H9 (cell line): ENCODE measurements around the gene MAP3K2. TPM values are rescaled to one million over a fixed set of nuclear protein-coding genes. Genes with fewer than 3 reads are reported as not detected.

Experiments used
- DNase-seq: peaks from one replicate; pipeline ENCODE4 v3.0.0-alpha.2; 2017
- H2AFZ ChIP-seq: one replicate; pipeline ENCODE4 v1.6.1; 2013; ENCODE audit warnings: mild to moderate bottlenecking, low read length, control low read depth, moderate library complexity
- H2AK5ac ChIP-seq: 2 replicates; pipeline ENCODE4 v1.6.1; 2013; ENCODE audit warnings: low read length, control low read depth, mixed read lengths; ENCODE audit not compliant: insufficient read length
- H2BK120ac ChIP-seq: one replicate; pipeline ENCODE4 v1.6.1; 2013; ENCODE audit warnings: low read depth, mild to moderate bottlenecking, low read length, control low read depth, inconsistent platforms; ENCODE audit not compliant: poor library complexity, severe bottlenecking
- H2BK12ac ChIP-seq: 2 replicates; pipeline ENCODE4 v1.6.1; 2013; ENCODE audit warnings: low read length, control low read depth, mixed read lengths, low read depth; ENCODE audit not compliant: insufficient read length
- H2BK15ac ChIP-seq: 2 replicates; pipeline ENCODE4 v1.6.1; 2013; ENCODE audit warnings: low read depth, low read length, control low read depth
- H2BK20ac ChIP-seq: one replicate; pipeline ENCODE4 v1.6.1; 2013; ENCODE audit warnings: low read depth, mild to moderate bottlenecking, low read length, control low read depth, inconsistent platforms; ENCODE audit not compliant: poor library complexity, severe bottlenecking
- H2BK5ac ChIP-seq: 2 replicates; pipeline ENCODE4 v1.6.1; 2013; ENCODE audit warnings: low read length, control low read depth, mixed read lengths; ENCODE audit not compliant: insufficient read length
- H3K14ac ChIP-seq: 2 replicates; pipeline ENCODE4 v1.6.1; 2013; ENCODE audit warnings: low read length, control low read depth; ENCODE audit not compliant: insufficient read depth
- H3K18ac ChIP-seq: 2 replicates; pipeline ENCODE4 v1.6.1; 2013; ENCODE audit warnings: low read depth, mild to moderate bottlenecking, mixed read lengths, low read length, control low read depth; ENCODE audit not compliant: insufficient read length
- H3K23ac ChIP-seq: 2 replicates; pipeline ENCODE4 v1.6.1; 2013; ENCODE audit warnings: low read length, control low read depth, mixed read lengths, low read depth; ENCODE audit not compliant: insufficient read length
- H3K23me2 ChIP-seq: 2 replicates; pipeline ENCODE4 v1.6.1; 2013; ENCODE audit warnings: low read depth, mild to moderate bottlenecking, mixed read lengths, low read length, control low read depth; ENCODE audit not compliant: insufficient read length, poor library complexity, severe bottlenecking
- H3K27ac ChIP-seq: 2 replicates; pipeline ENCODE4 v1.5.1; 2013; ENCODE audit warnings: low read length, control low read depth, mixed read lengths, low read depth; ENCODE audit not compliant: insufficient read length
- H3K27me3 ChIP-seq: 2 replicates; pipeline ENCODE4 v1.6.1; 2013; ENCODE audit warnings: low read length, control low read depth, inconsistent platforms; ENCODE audit not compliant: insufficient read depth
- H3K4ac ChIP-seq: 2 replicates; pipeline ENCODE4 v1.6.1; 2013; ENCODE audit warnings: low read depth, mild to moderate bottlenecking, control low read depth, inconsistent platforms, low read length, moderate library complexity
- H3K4me1 ChIP-seq: 2 replicates; pipeline ENCODE4 v1.6.1; 2013; ENCODE audit warnings: low read length, control low read depth, inconsistent platforms; ENCODE audit not compliant: insufficient read depth
- H3K4me2 ChIP-seq: 2 replicates; pipeline ENCODE4 v1.6.1; 2013; ENCODE audit warnings: low read length, control low read depth, mixed read lengths; ENCODE audit not compliant: insufficient read length, insufficient read depth
- H3K56ac ChIP-seq: 2 replicates; pipeline ENCODE4 v1.6.1; 2013; ENCODE audit warnings: low read depth, mild to moderate bottlenecking, mixed read lengths, low read length, control low read depth; ENCODE audit not compliant: insufficient read length
- H3K79me1 ChIP-seq: 2 replicates; pipeline ENCODE4 v1.6.1; 2013; ENCODE audit warnings: low read depth, mild to moderate bottlenecking, moderate library complexity, low read length, control low read depth, inconsistent platforms; ENCODE audit not compliant: insufficient read depth, poor library complexity, severe bottlenecking
- H3K79me2 ChIP-seq: 2 replicates; pipeline ENCODE4 v1.6.1; 2013; ENCODE audit warnings: low read length, control low read depth, inconsistent platforms; ENCODE audit not compliant: insufficient read depth
- H3K9ac ChIP-seq: 2 replicates; pipeline ENCODE4 v1.6.1; 2013; ENCODE audit warnings: low read length, control low read depth, mixed read lengths; ENCODE audit not compliant: insufficient read length; ENCODE audit errors: extremely low read depth
- H3K9me3 ChIP-seq: one replicate; pipeline ENCODE4 v1.6.1; 2013; ENCODE audit warnings: low read depth, low read length, inconsistent platforms; ENCODE audit not compliant: control insufficient read depth
- H3T11ph ChIP-seq: one replicate; pipeline ENCODE4 v1.6.1; 2013; ENCODE audit warnings: mild to moderate bottlenecking, low read length, control low read depth, inconsistent platforms
- H4K20me1 ChIP-seq: one replicate; pipeline ENCODE4 v1.6.1; 2013; ENCODE audit not compliant: control insufficient read depth, insufficient read length, insufficient read depth
- H4K5ac ChIP-seq: 2 replicates; pipeline ENCODE4 v1.6.1; 2013; ENCODE audit warnings: low read depth, mild to moderate bottlenecking, mixed read lengths, low read length, control low read depth; ENCODE audit not compliant: insufficient read length
- H4K8ac ChIP-seq: replicated peaks from 2 replicates; pipeline ENCODE4 v1.6.1; 2013; ENCODE audit warnings: low read length, control low read depth, mixed read lengths, low read depth; ENCODE audit not compliant: insufficient read length
- H4K91ac ChIP-seq: 2 replicates; pipeline ENCODE4 v1.6.1; 2013; ENCODE audit warnings: low read depth, mild to moderate bottlenecking, moderate library complexity, mixed read lengths, low read length, control low read depth; ENCODE audit not compliant: insufficient read length
- H3K27ac Mint-ChIP-seq, 3 experiments: 2 replicates in 2 of 3; 3 replicates in 1 of 3; pipeline ENCODE4 v1.8.0; 2020 to 2021; ENCODE audit warnings: mixed read lengths in 3 of 3, mild to moderate bottlenecking in 1 of 3, moderate library complexity in 1 of 3
- H3K27me3 Mint-ChIP-seq: 2 replicates; pipeline ENCODE4 v1.8.0; 2021; ENCODE audit warnings: low read depth, mild to moderate bottlenecking, moderate library complexity, mixed read lengths
- H3K36me3 Mint-ChIP-seq, 3 experiments: 2 replicates in 2 of 3; 3 replicates in 1 of 3; pipeline ENCODE4 v1.8.0; 2020 to 2021; ENCODE audit warnings: low read depth in 3 of 3, mixed read lengths in 3 of 3; ENCODE audit not compliant: insufficient read depth in 1 of 3
- H3K4me1 Mint-ChIP-seq, 2 experiments: 2 replicates each; pipeline ENCODE4 v1.8.0; 2020; ENCODE audit warnings: mixed read lengths in 2 of 2
- H3K4me3 Mint-ChIP-seq, 2 experiments: 2 replicates in 1 of 2; 3 replicates in 1 of 2; pipeline ENCODE4 v1.8.0; 2020 to 2021; ENCODE audit warnings: mild to moderate bottlenecking in 2 of 2, mixed read lengths in 2 of 2, moderate library complexity in 1 of 2
- H3K9me3 Mint-ChIP-seq, 2 experiments: 2 replicates in 1 of 2; 3 replicates in 1 of 2; pipeline ENCODE4 v1.8.0; 2020; ENCODE audit warnings: mild to moderate bottlenecking in 2 of 2, mixed read lengths in 2 of 2, moderate library complexity in 1 of 2
- WGBS: extraction: QIAGEN DNeasy Blood & Tissue Kit; methylation state at CpG from one replicate; pipeline ENCODE4 v1.1.7; 2013; ENCODE audit warnings: missing lambda C conversion rate, low lambda C conversion rate, mixed read lengths; ENCODE audit not compliant: insufficient read length; ENCODE audit errors: extremely low coverage; 5-methylcytosine and 5-hydroxymethylcytosine counted together
- total RNA-seq: library from RNA; stranded (reverse); gene quantifications from 2 replicates; pipeline ENCODE4 v1.2.1, GENCODE V29; 2021
- TF ChIP-seq, protein P1 (sequence below): fragments of 200-600 bp; sonication (generic); conservative IDR thresholded peaks from 3 replicates; pipeline ENCODE4 v1.8.0; 2021; ENCODE audit warnings: antibody characterized with exemption, mild to moderate bottlenecking

The MAP3K2 gene
- total RNA-seq, 1 experiment from 2014 or later = 25.8 TPM

DNA sequence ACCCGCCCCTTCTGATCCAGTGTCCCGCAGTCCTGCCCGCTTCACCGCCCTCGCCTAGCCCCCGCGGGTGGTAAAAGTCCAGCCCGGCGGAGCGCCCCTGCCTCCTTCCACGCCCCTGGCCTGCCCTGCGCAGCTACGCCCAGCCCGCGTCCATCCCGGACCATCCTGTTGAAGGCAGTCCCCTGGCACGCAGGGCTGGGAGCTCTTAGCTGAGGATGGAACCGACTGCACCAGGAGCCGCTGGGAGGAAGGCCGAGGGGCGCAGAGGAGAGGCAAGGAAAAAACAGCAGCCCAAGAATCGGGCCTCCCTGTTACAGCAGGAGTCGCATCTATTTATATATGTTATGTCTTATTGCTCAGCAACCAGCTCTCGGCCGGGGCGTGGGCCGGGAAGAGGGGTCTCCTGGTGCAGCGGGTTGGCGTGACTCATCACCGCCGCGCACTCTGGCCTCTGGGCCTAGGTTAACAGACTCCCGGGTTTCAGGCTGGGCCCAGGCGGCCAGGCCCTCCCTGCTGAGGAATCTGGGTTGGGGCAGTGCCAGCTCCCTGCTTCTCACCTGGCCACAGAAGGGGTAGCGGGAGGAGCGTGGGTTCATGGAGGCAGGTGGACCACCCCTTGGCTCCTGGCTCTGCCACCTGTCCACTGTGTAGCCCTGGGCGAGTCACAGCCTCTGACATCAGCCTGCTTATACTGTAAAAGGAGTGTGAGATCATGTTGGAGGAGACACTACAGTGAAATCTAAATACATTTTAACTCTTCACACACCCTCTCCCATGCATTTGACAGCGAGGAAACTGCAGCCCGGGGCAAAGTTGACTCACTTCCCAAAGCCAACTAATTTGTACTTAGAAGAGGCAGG is 13.4 kb upstream of the MAP3K2 start:
- Mint-ChIP-seq H3K27ac (peak overlapping the region in 1 of 3 experiments; percentile 54; a peak in 1 of 7 replicates), H3K36me3 (no peaks in the 10 kb centered on the region; a peak in 1 of 7 replicates), H3K4me3 (no peak overlapping the region), H3K27me3 (no peaks in the 10 kb centered on the region; the same call in 1 of the 2 replicates), H3K4me1 (peaks cover 14 to 16% of the 10 kb centered on the region in 2 experiments; a peak in 2 of 4 replicates), H3K9me3 (no peaks in the 10 kb centered on the region)
- Histone ChIP-seq H2BK120ac (no peak overlapping the region), H4K20me1 (no peaks in the 10 kb centered on the region), H3K79me1 (no peaks in the 10 kb centered on the region), H3K23me2 (no peaks in the 10 kb centered on the region), H3K27me3 (no peaks in the 10 kb centered on the region), H3T11ph (no peak overlapping the region), H3K4ac (no peak overlapping the region), H2AK5ac (no peak overlapping the region), H3K79me2 (no peaks in the 10 kb centered on the region), H2AFZ (no peak overlapping the region), H3K9ac (no peak overlapping the region), H3K4me2 (no peak overlapping the region), H3K23ac (no peak overlapping the region), H3K14ac (peak overlapping the region; percentile 12; the same call in 1 of the 2 replicates), H4K91ac (no peak overlapping the region), H2BK20ac (no peak overlapping the region), H3K27ac (no peak overlapping the region), H3K18ac (no peak overlapping the region), H2BK12ac (no peak overlapping the region), H2BK15ac (no peak overlapping the region), H3K4me1 (no peaks in the 10 kb centered on the region; the same call in 1 of the 2 replicates), H4K8ac (no peak overlapping the region), H3K56ac (no peak overlapping the region), H4K5ac (no peak overlapping the region), H3K9me3 (no peaks in the 10 kb centered on the region), H2BK5ac (no peak overlapping the region)
- DNase-seq = peak; percentile 52
- no CpG with 5 or more reads among the region's 39 CpGs for WGBS
- TF ChIP-seq, protein P1, sequence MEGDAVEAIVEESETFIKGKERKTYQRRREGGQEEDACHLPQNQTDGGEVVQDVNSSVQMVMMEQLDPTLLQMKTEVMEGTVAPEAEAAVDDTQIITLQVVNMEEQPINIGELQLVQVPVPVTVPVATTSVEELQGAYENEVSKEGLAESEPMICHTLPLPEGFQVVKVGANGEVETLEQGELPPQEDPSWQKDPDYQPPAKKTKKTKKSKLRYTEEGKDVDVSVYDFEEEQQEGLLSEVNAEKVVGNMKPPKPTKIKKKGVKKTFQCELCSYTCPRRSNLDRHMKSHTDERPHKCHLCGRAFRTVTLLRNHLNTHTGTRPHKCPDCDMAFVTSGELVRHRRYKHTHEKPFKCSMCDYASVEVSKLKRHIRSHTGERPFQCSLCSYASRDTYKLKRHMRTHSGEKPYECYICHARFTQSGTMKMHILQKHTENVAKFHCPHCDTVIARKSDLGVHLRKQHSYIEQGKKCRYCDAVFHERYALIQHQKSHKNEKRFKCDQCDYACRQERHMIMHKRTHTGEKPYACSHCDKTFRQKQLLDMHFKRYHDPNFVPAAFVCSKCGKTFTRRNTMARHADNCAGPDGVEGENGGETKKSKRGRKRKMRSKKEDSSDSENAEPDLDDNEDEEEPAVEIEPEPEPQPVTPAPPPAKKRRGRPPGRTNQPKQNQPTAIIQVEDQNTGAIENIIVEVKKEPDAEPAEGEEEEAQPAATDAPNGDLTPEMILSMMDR = no peak
